ENCODE results near the gene S100A5. TPM values are rescaled to one million over a fixed set of nuclear protein-coding genes. Genes with fewer than 3 reads are reported as not detected.

Gene S100A5
- total and polyA plus RNA-seq, 10 of the 15 experiments (the other 5 are each of a cell fraction or from before 2014, with no cell fraction given) = 0.47 to 0.75 (median 0.56) TPM; not detected in 6

GRCh38 chr1:153557877-153558276 lies 17.1 kb upstream of the S100A5 start:
- H3K27me3 ChIP-seq (replicated peaks in 1 of 2; ENCODE audit: control insufficient read depth in 2 of 2, insufficient read depth in 2 of 2, low read length in 1 of 2) = no peaks in the 10 kb centered on the region
- H3K4me2 ChIP-seq (ENCODE audit: control insufficient read depth, insufficient read depth) = no peak overlapping the region
- DNase-seq (ENCODE audit: low read depth, low spot score) (no peak), ATAC-seq (no peak), FAIRE-seq (no peak)
- H3K27ac ChIP-seq (ENCODE audit: control insufficient read depth, insufficient read depth) = no peak overlapping the region
- no peak overlapping the region for H3K9ac ChIP-seq (ENCODE audit: control insufficient read depth, insufficient read depth, low read length)
- ChIA-PET CTCF (interaction anchor here (0.6 to 1.8 kb wide), 2 partner anchors 26 to 47 kb away, joined by 3 to 7 read pairs; no protein-coding TSS in a partner anchor), SMC1A (ENCODE audit: uncharacterized antibody, unreplicated experiment) (interaction anchor here (0.8 to 1.2 kb wide), 4 partner anchors 10 to 25 kb away, joined by 3 to 5 read pairs (median 3); partner anchors contain the start of genes S100A3 and S100A5), POLR2A (interaction anchor here (0.7 to 1.8 kb wide), 2 partner anchors 9 to 221 kb away, joined by 6 to 7 read pairs; partner anchors contain the start of gene S100A3), RAD21 (ENCODE audit: unreplicated experiment) (interaction anchor here (1.3 to 4.2 kb wide), 2 partner anchors 24 to 197 kb away, joined by 3 to 17 read pairs; partner anchors contain the start of gene S100A6)
- intact Hi-C loops (cut with micrococcal nuclease; ENCODE audit: unreplicated experiment) (no loop called here), in situ Hi-C loops (cut with MboI) (no loop called here)
- H4K20me1 ChIP-seq (ENCODE audit: control insufficient read depth, insufficient read depth) = no peaks in the 10 kb centered on the region
- H3K9me3 ChIP-seq (replicated peaks; ENCODE audit: control insufficient read depth, insufficient read depth, low read length) = no peaks in the 10 kb centered on the region
- no peaks in the 10 kb centered on the region for H3K36me3 ChIP-seq (ENCODE audit: control insufficient read depth in 2 of 2, insufficient read depth in 2 of 2, low read length in 1 of 2)
- no peak for TF ChIP-seq NR2C1 (IDR thresholded peaks at IDR 0.05)
- no peak for TF ChIP-seq ATF3 (IDR thresholded peaks at IDR 0.05; ENCODE audit: borderline replicate concordance, extremely low read depth, low read depth, low read length)
- TF ChIP-seq PAX5 (IDR thresholded peaks at IDR 0.05; ENCODE audit: borderline replicate concordance, low read depth, low read length) = no peak
- TF ChIP-seq RBBP5 (conservative IDR thresholded peaks at IDR 0.05) = no peak
- no peak for TF ChIP-seq LARP7 (IDR thresholded peaks at IDR 0.05)
- 70% methylated on average over 2 of the region's 3 CpGs for WGBS (ENCODE audit: insufficient coverage, insufficient replicate concordance, low lambda C conversion rate, missing lambda C conversion rate)
- no peaks in the 10 kb centered on the region for H3K4me1 ChIP-seq (ENCODE audit: control insufficient read depth, insufficient read depth, low read length)
- no peak overlapping the region for H3K4me3 ChIP-seq
- BruUV-seq (replicated peaks) = no TSS peak
- H2AFZ ChIP-seq (ENCODE audit: control insufficient read depth, low read depth, low read length) = no peak overlapping the region
- H3K79me2 ChIP-seq (ENCODE audit: control insufficient read depth, insufficient read depth, low read length) = no peaks in the 10 kb centered on the region

GRCh38 chr1:153556348-153556747 lies 15.6 kb upstream of the S100A5 start:
- H3K4me3 ChIP-seq = no peak overlapping the region
- H3K9me3 ChIP-seq (replicated peaks; ENCODE audit: control insufficient read depth, insufficient read depth, low read length) = no peaks in the 10 kb centered on the region
- no peaks in the 10 kb centered on the region for H3K36me3 ChIP-seq (ENCODE audit: control insufficient read depth in 2 of 2, insufficient read depth in 2 of 2, low read length in 1 of 2)
- BruUV-seq (replicated peaks) = no TSS peak
- ChIA-PET CTCF (interaction anchor here (0.6 to 1.4 kb wide), 3 partner anchors 12 to 121 kb away, joined by 3 to 6 read pairs (median 4); no protein-coding TSS in a partner anchor), SMC1A (ENCODE audit: uncharacterized antibody, unreplicated experiment) (interaction anchor here (1.0 kb wide), 1 partner anchor 10 kb away, joined by 3 read pairs; no protein-coding TSS in a partner anchor), POLR2A (no interaction called here), RAD21 (ENCODE audit: unreplicated experiment) (interaction anchor here (1.3 to 4.2 kb wide), 3 partner anchors 11 to 196 kb away, joined by 3 to 17 read pairs (median 4); partner anchors contain the start of gene S100A6)
- DNase-seq (ENCODE audit: low read depth, low spot score) = no peak
- intact Hi-C loops (cut with micrococcal nuclease; ENCODE audit: unreplicated experiment) (no loop called here), in situ Hi-C loops (cut with MboI) (no loop called here)
- FAIRE-seq = no peak
- ATAC-seq = no peak
- H3K79me2 ChIP-seq (ENCODE audit: control insufficient read depth, insufficient read depth, low read length) = no peaks in the 10 kb centered on the region
- H3K27me3 ChIP-seq (replicated peaks in 1 of 2; ENCODE audit: control insufficient read depth in 2 of 2, insufficient read depth in 2 of 2, low read length in 1 of 2) = no peaks in the 10 kb centered on the region
- no peak overlapping the region for H3K27ac ChIP-seq (ENCODE audit: control insufficient read depth, insufficient read depth)
- H3K4me2 ChIP-seq (ENCODE audit: control insufficient read depth, insufficient read depth) = no peak overlapping the region
- H2AFZ ChIP-seq (ENCODE audit: control insufficient read depth, low read depth, low read length) = no peak overlapping the region
- H4K20me1 ChIP-seq (ENCODE audit: control insufficient read depth, insufficient read depth) = no peaks in the 10 kb centered on the region
- WGBS (ENCODE audit: insufficient coverage, insufficient replicate concordance, low lambda C conversion rate, missing lambda C conversion rate) = 86% methylated on average over 1 of the region's 1 CpG
- TF ChIP-seq SPI1 (IDR thresholded peaks at IDR 0.05; ENCODE audit: borderline replicate concordance, insufficient read depth, low read depth, low read length) (peak; percentile 25; the same call in 1 of the 2 replicates), DPF2 (IDR thresholded peaks at IDR 0.05) (no peak)
- no peaks in the 10 kb centered on the region for H3K4me1 ChIP-seq (ENCODE audit: control insufficient read depth, insufficient read depth, low read length)
- H3K9ac ChIP-seq (ENCODE audit: control insufficient read depth, insufficient read depth, low read length) = no peak overlapping the region

Measured in GM12878 (cell line).